K562 (cell line): ENCODE results near the gene ZNF609. TPM values are rescaled to one million over a fixed set of nuclear protein-coding genes. Genes with fewer than 3 reads are reported as not detected.

Experiments
- ATAC-seq: fragments of 200-7000 bp; cut with Tn5 transposase; 3 replicates; pipeline ENCODE4 v1.9.1; 2020; ENCODE audit warnings: moderate library complexity
- BruUV-seq: library from RNA; stranded (reverse); fragments of 400-500 nt; replicated peaks from 2 replicates; lab custom pipeline; 2021; lab: Mats Ljungman, UMichigan
- CTCF ChIA-PET: fragments of 300-600 bp; formaldehyde crosslinking; extraction: SDS; loops from one replicate; lab custom pipeline; 2021; ENCODE audit warnings: low intra/inter-chr PET ratio; lab: Yijun Ruan, JAX
- POLR2A ChIA-PET: fragments of 300-600, 350-650 bp; sonication (Branson Sonifier 250); formaldehyde crosslinking; extraction: SDS; loops from one replicate; lab custom pipeline; 2021; ENCODE audit warnings: antibody characterized with exemption, inconsistent platforms; lab: Yijun Ruan, JAX
- DNase-seq, 4 experiments: peaks; one replicate each; pipeline versions ENCODE4 v3.0.0 to v3.0.0-alpha.2; 2011 to 2018; ENCODE audit warnings: low spot score in 3 of 4, mixed read lengths in 3 of 4; ENCODE audit errors: extremely low read depth in 1 of 4
- FAIRE-seq: peaks from 2 replicates; lab custom pipeline; 2011; peaks lifted over from hg19 to GRCh38; lab: Jason Lieb, UNC
- H2AFZ ChIP-seq: 2 replicates; pipeline ENCODE4 v1.6.0; 2011; ENCODE audit warnings: low read depth, low read length, control low read depth, inconsistent platforms
- H3K27ac ChIP-seq: fragments of 200-600 bp; 3 replicates; pipeline ENCODE4 v1.8.0; 2011; ENCODE audit warnings: low read depth, mild to moderate bottlenecking, control low read depth, inconsistent platforms, low read length, moderate library complexity, mixed read lengths; ENCODE audit errors: extremely low read depth
- H3K27me3 ChIP-seq, 2 experiments: fragments of 300-600 bp in 1 of 2; 2 replicates in 1 of 2; 3 replicates in 1 of 2; pipeline versions ENCODE4 v1.6.0 to v1.8.0; 2011; ENCODE audit warnings: inconsistent platforms in 2 of 2, low read length in 2 of 2, mild to moderate bottlenecking in 1 of 2, mixed read lengths in 1 of 2, moderate library complexity in 1 of 2; ENCODE audit not compliant: control insufficient read depth in 2 of 2, insufficient read depth in 2 of 2
- H3K36me3 ChIP-seq: fragments of 300-600 bp; 3 replicates; pipeline ENCODE4 v1.8.0; 2011; ENCODE audit warnings: mild to moderate bottlenecking, low read length, inconsistent platforms; ENCODE audit not compliant: control insufficient read depth, insufficient read depth
- H3K4me1 ChIP-seq, 2 experiments: fragments of 200-600 bp in 1 of 2; replicated peaks in 1 of 2; 2 replicates in 1 of 2; 3 replicates in 1 of 2; pipeline versions ENCODE4 v1.5.1 to v1.8.0; 2011; ENCODE audit warnings: inconsistent platforms in 2 of 2, low read length in 2 of 2, mild to moderate bottlenecking in 1 of 2, mixed read lengths in 1 of 2, moderate library complexity in 1 of 2; ENCODE audit not compliant: control insufficient read depth in 2 of 2, insufficient read depth in 2 of 2
- H3K4me2 ChIP-seq: 2 replicates; pipeline ENCODE4 v1.6.1; 2011; ENCODE audit warnings: low read length, control low read depth, inconsistent platforms, mixed read lengths; ENCODE audit not compliant: insufficient read depth
- H3K4me3 ChIP-seq: fragments of 200-600 bp; sonication (generic), shearing (Covaris generic); 2 replicates; pipeline ENCODE4 v1.5.1; 2016; ENCODE audit warnings: control low read depth, inconsistent platforms
- H3K79me2 ChIP-seq: fragments of 200-600 bp; 3 replicates; pipeline ENCODE4 v1.8.0; 2011; ENCODE audit warnings: low read length, inconsistent platforms; ENCODE audit not compliant: control insufficient read depth, insufficient read depth
- H3K9ac ChIP-seq, 2 experiments: 2 replicates each; pipeline versions ENCODE4 v1.6.0 to v1.6.1; 2011; ENCODE audit warnings: low read depth in 2 of 2, low read length in 2 of 2, control low read depth in 1 of 2, inconsistent platforms in 1 of 2, mild to moderate bottlenecking in 1 of 2, mixed read lengths in 1 of 2; ENCODE audit not compliant: insufficient read depth in 1 of 2
- H3K9me1 ChIP-seq: one replicate; pipeline ENCODE4 v1.6.0; 2011; ENCODE audit warnings: inconsistent platforms, mild to moderate bottlenecking, low read length, moderate library complexity; ENCODE audit not compliant: control insufficient read depth, insufficient read depth
- H3K9me3 ChIP-seq: replicated peaks from 2 replicates; pipeline ENCODE4 v1.5.1; 2011; ENCODE audit warnings: low read depth, low read length, inconsistent platforms; ENCODE audit not compliant: control insufficient read depth, insufficient read depth
- H4K20me1 ChIP-seq: replicated peaks from 2 replicates; pipeline ENCODE4 v1.6.1; 2011; ENCODE audit warnings: low read length, inconsistent platforms, mixed read lengths; ENCODE audit not compliant: control insufficient read depth, insufficient read depth
- ATF3 ChIP-seq, 2 experiments: fragments of 450-650 bp in 1 of 2; sonication (generic) in 1 of 2; formaldehyde crosslinking in 1 of 2; IDR thresholded peaks in 1 of 2; conservative IDR thresholded peaks in 1 of 2; 2 replicates each; pipeline versions ENCODE4 v1.6.1 to v1.8.1; 2016 to 2023; ENCODE audit warnings: mild to moderate bottlenecking in 2 of 2, moderate library complexity in 2 of 2, inconsistent platforms in 1 of 2, missing genetic modification reagents in 1 of 2
- CC2D1A ChIP-seq: fragments of 450-650 bp; IDR thresholded peaks from 2 replicates; pipeline ENCODE4 v1.6.1; 2017; ENCODE audit warnings: mild to moderate bottlenecking
- LEF1 ChIP-seq: fragments of 450-650 bp; IDR thresholded peaks from 2 replicates; pipeline ENCODE4 v1.6.1; 2016; ENCODE audit warnings: mild to moderate bottlenecking
- MAFG ChIP-seq: fragments of 450-650 bp; conservative IDR thresholded peaks from 2 replicates; pipeline ENCODE4 v1.6.1; 2016; ENCODE audit warnings: missing genetic modification characterization, missing compliant biosample characterization
- MCM7 ChIP-seq, 2 experiments: fragments of 450-650 bp; IDR thresholded peaks; 2 replicates each; pipeline ENCODE4 v1.6.1; 2016 to 2018
- NCOA4 ChIP-seq: fragments of 450-650 bp; IDR thresholded peaks from 2 replicates; pipeline ENCODE4 v1.6.1; 2018; ENCODE audit warnings: mild to moderate bottlenecking; ENCODE audit not compliant: partially characterized antibody
- POLR2AphosphoS5 ChIP-seq: IDR thresholded peaks from 2 replicates; pipeline ENCODE4 v1.6.1; 2011; ENCODE audit warnings: mild to moderate bottlenecking, low read depth, low read length, moderate library complexity; ENCODE audit not compliant: control insufficient read depth, insufficient read depth
- RFX1 ChIP-seq: fragments of 450-650 bp; IDR thresholded peaks from 2 replicates; pipeline ENCODE4 v1.6.1; 2016; ENCODE audit warnings: mild to moderate bottlenecking, moderate library complexity
- SAP30 ChIP-seq: fragments of 200-600 bp; sonication (generic); IDR thresholded peaks from 2 replicates; pipeline ENCODE4 v1.6.1; 2012; ENCODE audit warnings: borderline replicate concordance, low read depth, mild to moderate bottlenecking, moderate library complexity, low read length, control low read depth, inconsistent platforms; ENCODE audit not compliant: insufficient read depth, poor library complexity, severe bottlenecking
- SNAPC5 ChIP-seq: fragments of 250-450 bp; sonication (Bioruptor Pico); IDR thresholded peaks from 2 replicates; pipeline ENCODE4 v1.8.0; 2021; ENCODE audit warnings: moderate library complexity, mild to moderate bottlenecking, inconsistent platforms
- TAF7 ChIP-seq: fragments of 450-650 bp; IDR thresholded peaks from 2 replicates; pipeline ENCODE4 v1.6.1; 2016; ENCODE audit warnings: missing genetic modification characterization, missing compliant biosample characterization
- TEAD1 ChIP-seq, 2 experiments: fragments of 450-650 bp in 1 of 2; sonication (generic) in 1 of 2; formaldehyde crosslinking; IDR thresholded peaks; 2 replicates each; pipeline versions ENCODE4 v1.4.0 to v1.8.0; 2020 to 2022; ENCODE audit warnings: mild to moderate bottlenecking in 2 of 2, missing genetic modification reagents in 1 of 2
- YY1 ChIP-seq, 3 experiments: IDR thresholded peaks; 2 replicates each; pipeline ENCODE4 v1.6.1; 2011; ENCODE audit warnings: low read length in 2 of 3, mild to moderate bottlenecking in 2 of 3, moderate library complexity in 2 of 3, borderline replicate concordance in 1 of 3, control low read depth in 1 of 3, low read depth in 1 of 3; ENCODE audit not compliant: insufficient read depth in 3 of 3, insufficient replicate concordance in 2 of 3, control insufficient read depth in 1 of 3, insufficient read length in 1 of 3; ENCODE audit errors: extremely low read depth in 1 of 3
- ZBTB11 ChIP-seq, 3 experiments: fragments of 200-800 bp in 1 of 3; fragments of 250-450 bp in 1 of 3; fragments of 450-650 bp in 1 of 3; sonication (Bioruptor Pico) in 1 of 3; sonication (Bioruptor generic) in 1 of 3; formaldehyde crosslinking in 1 of 3; IDR thresholded peaks; 2 replicates each; pipeline versions ENCODE4 v1.6.1 to v1.8.0; 2016 to 2022; ENCODE audit warnings: mild to moderate bottlenecking in 2 of 3, missing genetic modification characterization in 2 of 3, missing compliant biosample characterization in 1 of 3, moderate library complexity in 1 of 3
- ZNF184 ChIP-seq: sonication (generic); formaldehyde crosslinking; IDR thresholded peaks from 2 replicates; pipeline ENCODE4 v1.5.0; 2020; ENCODE audit warnings: missing genetic modification reagents
- ZNF431 ChIP-seq: sonication (generic); formaldehyde crosslinking; IDR thresholded peaks from 2 replicates; pipeline ENCODE4 v1.8.0; 2022; ENCODE audit warnings: mild to moderate bottlenecking, missing genetic modification reagents
- WGBS: fragments of 100-300 bp; shearing (Covaris generic); methylation state at CpG from one replicate; pipeline ENCODE4 v1.1.6; 2016; ENCODE audit warnings: low coverage, mixed read lengths; ENCODE audit not compliant: insufficient coverage; ENCODE audit errors: missing lambda C conversion rate; 5-methylcytosine and 5-hydroxymethylcytosine counted together
- in situ Hi-C: fragments of 300-500 bp; cut with MboI; formaldehyde crosslinking; loops from 4 replicates; pipeline ENCODE4 v1.15.0; 2018; ENCODE audit warnings: inconsistent platforms, mixed read lengths
- intact Hi-C: fragments of 100-400 bp; cut with micrococcal nuclease; formaldehyde crosslinking; loops from 2 replicates; pipeline ENCODE4 v1.14.2; 2022
- polyA plus RNA-seq, 8 experiments: library from polyadenylated mRNA; depleted of rRNA in 4 of 8; stranded (reverse) in 5 of 8; unstranded in 3 of 8; fragments of >200 nt; fragmentation: Nextera tagmentation in 2 of 8; fragmentation: Illumina TruSeq in 1 of 8; extraction: Ambion mirVana in 2 of 8; extraction: Trizol in 1 of 8; gene quantifications; 2 replicates each; pipeline versions ENCODE4 v1.2.1 to v1.2.3, GENCODE V29; 2011 to 2014; ENCODE audit warnings: inconsistent platforms in 1 of 8, missing spikeins in 1 of 8
- total RNA-seq, 7 experiments: library from RNA; depleted of rRNA in 6 of 7; stranded (reverse); fragments of >200 nt in 6 of 7; fragmentation: Illumina TruSeq in 2 of 7; extraction: Trizol in 2 of 7; gene quantifications; 2 replicates each; pipeline versions ENCODE4 v1.2.1 to v1.2.3, GENCODE V29; 2011 to 2021; ENCODE audit warnings: low replicate concordance in 1 of 7

Gene ZNF609
- total and polyA plus RNA-seq, 9 of the 15 experiments (the other 6 are each of a cell fraction or from before 2014, with no cell fraction given) = 3.0 to 38.7 (median 17.8) TPM

DNA sequence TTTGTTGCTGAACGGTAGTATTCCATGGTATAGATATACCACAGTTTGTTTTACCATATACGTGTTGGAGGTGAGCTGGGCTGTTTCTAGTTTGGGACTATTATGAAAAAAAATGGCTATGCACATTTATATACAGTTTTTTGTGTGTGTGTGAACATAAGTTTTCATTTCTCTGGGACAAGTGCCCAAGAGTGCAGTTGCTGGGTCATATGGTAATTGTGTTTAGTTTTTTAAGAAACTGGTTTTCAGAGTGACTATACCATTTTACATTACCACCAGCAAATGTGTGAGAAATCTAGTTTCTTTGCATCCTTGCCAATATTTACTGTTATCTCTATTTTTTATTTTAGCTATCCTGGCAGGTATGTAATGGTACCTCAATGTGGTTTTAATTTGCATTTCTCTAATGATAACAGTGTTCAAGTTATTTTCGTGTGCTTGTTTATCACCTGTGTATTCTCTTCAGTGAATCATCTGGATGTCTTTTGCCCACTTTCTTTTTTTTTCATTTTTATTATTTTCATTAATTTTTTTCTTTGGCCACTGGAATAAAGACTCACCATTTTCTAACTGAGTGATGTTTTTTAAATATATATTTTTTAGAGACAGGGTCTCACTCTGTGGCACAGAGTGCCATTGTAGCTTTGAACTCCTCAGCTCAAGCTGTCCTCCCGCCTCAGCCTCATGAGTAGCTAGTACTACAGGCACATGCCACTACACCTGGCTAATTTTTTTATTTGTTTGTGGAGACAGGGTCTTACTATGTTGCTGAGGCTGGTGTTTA, 75.3 kb downstream of the ZNF609 start:
- DNase-seq (no peak), ATAC-seq (no peak)
- H3K27me3 ChIP-seq = no peaks in the 10 kb centered on the region
- no peak overlapping the region for H3K4me2 ChIP-seq
- H3K4me3 ChIP-seq = no peak overlapping the region
- no peak overlapping the region for H3K27ac ChIP-seq
- peaks cover 2% of the 10 kb centered on the region; the same call in 1 of the 3 replicates for H3K36me3 ChIP-seq
- no peaks in the 10 kb centered on the region for H3K9me1 ChIP-seq
- H3K9ac ChIP-seq = no peak overlapping the region
- POLR2A ChIA-PET = interaction anchor here (1.4 kb wide), 1 partner anchor 10 kb away, joined by 4 read pairs; no protein-coding TSS in a partner anchor
- peaks cover 0 to 15% of the 10 kb centered on the region in 2 experiments; a peak in 4 of 5 replicates for H3K4me1 ChIP-seq
- no peak for TF ChIP-seq MAFG (tag)
- no peak for TF ChIP-seq ZNF431 (CRISPR knock-in tag)
- TF ChIP-seq RFX1 = no peak
- TF ChIP-seq YY1 (IDR thresholded peaks at IDR 0.05; ENCODE audit: borderline replicate concordance in 1 of 3, control insufficient read depth in 1 of 3, extremely low read depth in 1 of 3, insufficient read depth in 3 of 3, insufficient read length in 1 of 3, insufficient replicate concordance in 2 of 3, low read depth in 1 of 3, low read length in 2 of 3) = no peak
- TF ChIP-seq SNAPC5 (CRISPR knock-in tag) = no peak
- no peak for TF ChIP-seq LEF1
- TF ChIP-seq TEAD1 (CRISPR knock-in tag; IDR thresholded peaks at IDR 0.05) = no peak
- no peak for TF ChIP-seq ZBTB11 (CRISPR knock-in tag; IDR thresholded peaks at IDR 0.05)
- no peak for TF ChIP-seq NCOA4
- TF ChIP-seq ZNF184 (CRISPR knock-in tag) = no peak
- no peak for TF ChIP-seq CC2D1A
- TF ChIP-seq SAP30 = no peak
- TF ChIP-seq TAF7 (tag) = no peak
- no peak for TF ChIP-seq POLR2AphosphoS5
- TF ChIP-seq ATF3 (IDR thresholded peaks at IDR 0.05) = no peak
- TF ChIP-seq ATF3 (CRISPR knock-in tag; conservative IDR thresholded peaks at IDR 0.05) = no peak
- no peak for TF ChIP-seq MCM7 (IDR thresholded peaks at IDR 0.05)
- TF ChIP-seq, all 486 proteins: peak for 0
- peaks cover 80% of the 10 kb centered on the region for H3K79me2 ChIP-seq
- peaks cover 3% of the 10 kb centered on the region; the same call in 1 of the 2 replicates for H4K20me1 ChIP-seq
- H3K9me3 ChIP-seq = no peaks in the 10 kb centered on the region
- 74% methylated on average over 4 of the region's 4 CpGs for WGBS
- H2AFZ ChIP-seq = no peak overlapping the region
- intact Hi-C loops (no loop called here), in situ Hi-C loops (no loop called here)
- BruUV-seq = no TSS peak
- CTCF ChIA-PET = no interaction called here
- no peak for FAIRE-seq
